Measurements from ENCODE around the gene UBE2F. TPM values are rescaled to one million over a fixed set of nuclear protein-coding genes. Genes with fewer than 3 reads are reported as not detected.

Gene UBE2F
- total RNA-seq, 1 experiment from 2014 or later = 62.1 TPM

DNA sequence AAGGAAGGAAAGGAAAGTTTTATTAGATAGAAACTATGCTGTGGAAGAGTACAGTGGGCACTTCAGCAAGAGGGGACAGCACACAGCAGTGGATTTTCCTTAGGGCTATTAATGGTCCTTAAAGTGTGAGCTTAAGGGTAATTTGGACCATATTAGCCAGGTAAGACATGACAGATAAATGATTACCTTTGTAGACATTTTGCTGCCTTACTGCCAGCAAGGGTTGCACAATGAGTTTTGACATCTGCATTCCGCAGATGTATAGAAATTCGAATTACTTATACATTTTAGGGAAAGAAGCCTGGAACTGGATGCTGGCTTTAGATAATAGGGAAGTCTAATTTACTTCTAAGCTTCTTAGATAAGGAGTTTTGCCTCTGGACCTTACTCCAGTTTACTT, 14.0 kb upstream of the UBE2F start:
- no peak overlapping the region for H3T11ph ChIP-seq (ENCODE audit: low read length)
- H4K91ac ChIP-seq (ENCODE audit: insufficient read length, low read depth, low read length) = no peak overlapping the region
- H3K9ac ChIP-seq (ENCODE audit: extremely low read depth, insufficient read length, low read length) = no peak overlapping the region
- no CpG with 5 or more reads among the region's 2 CpGs for WGBS (ENCODE audit: extremely low coverage, insufficient read length, low lambda C conversion rate)
- no peak for DNase-seq
- no peak overlapping the region for H3K18ac ChIP-seq (ENCODE audit: insufficient read length, low read depth, low read length)
- H2AK5ac ChIP-seq (ENCODE audit: insufficient read length, low read length) = no peak overlapping the region
- H3K4me1 ChIP-seq (ENCODE audit: insufficient read depth, low read length) = no peaks in the 10 kb centered on the region
- H3K79me2 ChIP-seq (ENCODE audit: insufficient read depth, low read length) = no peaks in the 10 kb centered on the region
- no peak overlapping the region for H3K4me3 Mint-ChIP-seq
- H4K5ac ChIP-seq (ENCODE audit: insufficient read length, low read depth, low read length) = no peak overlapping the region
- H3K27ac Mint-ChIP-seq = no peak overlapping the region; a peak in 1 of 7 replicates
- no peak overlapping the region for H3K4me2 ChIP-seq (ENCODE audit: insufficient read depth, insufficient read length, low read length)
- H4K8ac ChIP-seq (replicated peaks; ENCODE audit: insufficient read length, low read depth, low read length) = no peak overlapping the region
- no peak overlapping the region for H3K56ac ChIP-seq (ENCODE audit: insufficient read length, low read depth, low read length)
- no peak overlapping the region for H3K14ac ChIP-seq (ENCODE audit: insufficient read depth, low read length)
- no peak overlapping the region for H2BK15ac ChIP-seq (ENCODE audit: low read depth, low read length)
- TF ChIP-seq, protein P1, sequence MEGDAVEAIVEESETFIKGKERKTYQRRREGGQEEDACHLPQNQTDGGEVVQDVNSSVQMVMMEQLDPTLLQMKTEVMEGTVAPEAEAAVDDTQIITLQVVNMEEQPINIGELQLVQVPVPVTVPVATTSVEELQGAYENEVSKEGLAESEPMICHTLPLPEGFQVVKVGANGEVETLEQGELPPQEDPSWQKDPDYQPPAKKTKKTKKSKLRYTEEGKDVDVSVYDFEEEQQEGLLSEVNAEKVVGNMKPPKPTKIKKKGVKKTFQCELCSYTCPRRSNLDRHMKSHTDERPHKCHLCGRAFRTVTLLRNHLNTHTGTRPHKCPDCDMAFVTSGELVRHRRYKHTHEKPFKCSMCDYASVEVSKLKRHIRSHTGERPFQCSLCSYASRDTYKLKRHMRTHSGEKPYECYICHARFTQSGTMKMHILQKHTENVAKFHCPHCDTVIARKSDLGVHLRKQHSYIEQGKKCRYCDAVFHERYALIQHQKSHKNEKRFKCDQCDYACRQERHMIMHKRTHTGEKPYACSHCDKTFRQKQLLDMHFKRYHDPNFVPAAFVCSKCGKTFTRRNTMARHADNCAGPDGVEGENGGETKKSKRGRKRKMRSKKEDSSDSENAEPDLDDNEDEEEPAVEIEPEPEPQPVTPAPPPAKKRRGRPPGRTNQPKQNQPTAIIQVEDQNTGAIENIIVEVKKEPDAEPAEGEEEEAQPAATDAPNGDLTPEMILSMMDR (conservative IDR thresholded peaks at IDR 0.05) = no peak
- H3K9me3 Mint-ChIP-seq = 0 out of 5 replicates have a peak, but pooled peaks cover 0 to 2% of the 10 kb centered on the region in 2 experiments
- no peaks in the 10 kb centered on the region for H3K23me2 ChIP-seq (ENCODE audit: insufficient read length, low read depth, low read length, poor library complexity, severe bottlenecking)
- H3K36me3 Mint-ChIP-seq (ENCODE audit: insufficient read depth in 1 of 3, low read depth in 3 of 3) = no peaks in the 10 kb centered on the region
- H3K27me3 ChIP-seq (ENCODE audit: insufficient read depth, low read length) = no peaks in the 10 kb centered on the region; the same call in 1 of the 2 replicates
- no peak overlapping the region for H2BK5ac ChIP-seq (ENCODE audit: insufficient read length, low read length)
- H3K27ac ChIP-seq (ENCODE audit: insufficient read length, low read depth, low read length) = no peak overlapping the region
- peaks cover 4% of the 10 kb centered on the region for H4K20me1 ChIP-seq (ENCODE audit: control insufficient read depth, insufficient read depth, insufficient read length)
- peaks cover 26% of the 10 kb centered on the region for H3K27me3 Mint-ChIP-seq (ENCODE audit: low read depth)
- no peak overlapping the region for H2BK120ac ChIP-seq (ENCODE audit: low read depth, low read length, poor library complexity, severe bottlenecking)
- no peak overlapping the region for H2BK20ac ChIP-seq (ENCODE audit: low read depth, low read length, poor library complexity, severe bottlenecking)
- no peaks in the 10 kb centered on the region for H3K79me1 ChIP-seq (ENCODE audit: insufficient read depth, low read depth, low read length, poor library complexity, severe bottlenecking)
- H2AFZ ChIP-seq (ENCODE audit: low read length) = no peak overlapping the region
- H3K9me3 ChIP-seq (ENCODE audit: control insufficient read depth, low read depth, low read length) = no peaks in the 10 kb centered on the region
- H3K4ac ChIP-seq (ENCODE audit: low read depth, low read length) = no peak overlapping the region
- no peak overlapping the region for H3K23ac ChIP-seq (ENCODE audit: insufficient read length, low read depth, low read length)
- 0 out of 4 replicates have a peak, but pooled peaks cover 0 to 3% of the 10 kb centered on the region in 2 experiments for H3K4me1 Mint-ChIP-seq
- H2BK12ac ChIP-seq (ENCODE audit: insufficient read length, low read depth, low read length) = no peak overlapping the region

Data from H9 (cell line).